Measurements from ENCODE around the gene CYB561D1. TPM values are rescaled to one million over a fixed set of nuclear protein-coding genes. Genes with fewer than 3 reads are reported as not detected.

CYB561D1 gene
- total and polyA plus RNA-seq, 2 of the 13 experiments (the other 11 are each of a cell fraction or from before 2014, with no cell fraction given), result 3.9 to 4.1 TPM

DNA sequence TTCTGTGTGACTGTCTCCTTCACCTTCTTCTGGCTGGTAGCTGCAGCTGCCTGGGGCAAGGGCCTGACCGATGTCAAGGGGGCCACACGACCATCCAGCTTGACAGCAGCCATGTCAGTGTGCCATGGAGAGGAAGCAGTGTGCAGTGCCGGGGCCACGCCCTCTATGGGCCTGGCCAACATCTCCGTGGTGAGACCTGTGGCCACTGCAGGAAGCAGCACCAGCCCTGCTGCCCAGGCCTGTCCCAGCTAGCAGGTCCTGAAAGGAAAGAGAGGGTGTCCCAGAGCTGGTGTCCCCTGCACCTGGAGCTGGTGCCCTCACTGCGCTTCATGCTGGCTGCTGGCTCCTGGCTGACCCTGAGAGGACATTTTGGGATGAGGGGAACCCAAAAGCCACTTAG is 16.1 kb upstream of the CYB561D1 start:
- peak; percentile 59 for ATAC-seq

DNA sequence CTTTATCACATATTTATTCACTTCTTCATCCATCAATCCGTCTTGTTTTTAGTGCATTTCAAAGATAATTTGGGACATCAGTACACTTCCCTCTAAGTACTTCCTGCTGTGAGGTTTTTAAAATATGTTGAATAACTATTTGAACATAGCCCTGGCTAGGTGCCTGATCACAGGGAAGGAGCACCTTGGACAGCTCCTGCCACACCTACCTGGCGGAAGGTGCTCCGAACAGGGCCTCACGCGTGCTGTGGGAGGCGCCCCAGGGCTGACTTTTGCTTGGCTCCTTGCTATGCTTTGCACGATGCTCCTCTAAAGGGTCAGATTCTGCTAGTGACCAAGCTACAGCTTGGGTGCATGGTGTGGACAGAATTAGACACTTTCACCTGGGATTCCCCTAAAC is 15.1 kb upstream of the CYB561D1 start:
- BruUV-seq (replicated peaks), result no TSS peak
- 9% methylated on average over 6 of the region's 7 CpGs for WGBS (ENCODE audit: low lambda C conversion rate)
- DNase-seq (ENCODE audit: low spot score) (no peak), ATAC-seq (peak; percentile 23; the same call in 2 of the 3 replicates), FAIRE-seq (no peak)
- H3K4me3 ChIP-seq (replicated peaks in 1 of 3; ENCODE audit: insufficient read depth in 1 of 3, low read depth in 2 of 3, low read length in 3 of 3), result no peak overlapping the region
- intact Hi-C loops (cut with micrococcal nuclease; ENCODE audit: unreplicated experiment) (no loop called here), in situ Hi-C loops (cut with HindIII; ENCODE audit: extremely low pct_ligation_motif_present, low pct_unique_long_range_greater_than_20kb) (no loop called here)
- no peaks in the 10 kb centered on the region for H3K36me3 ChIP-seq (replicated peaks in 1 of 2; ENCODE audit: control insufficient read depth in 1 of 2, insufficient read depth in 2 of 2, low read length in 2 of 2)
- H3K27ac ChIP-seq (ENCODE audit: extremely low read length, insufficient read depth, low read length), result no peak overlapping the region
- no peaks in the 10 kb centered on the region for H4K20me1 ChIP-seq (ENCODE audit: insufficient read depth, low read length)
- POLR2A ChIA-PET, result no interaction called here
- H3K9me3 ChIP-seq (ENCODE audit: low read length), result no peaks in the 10 kb centered on the region
- no peak overlapping the region for H3K4me2 ChIP-seq (ENCODE audit: low read depth, low read length)
- CTCF ChIA-PET (ENCODE audit: low intra/inter-chr PET ratio, low total read pairs), result no interaction called here
- H3K9ac ChIP-seq (ENCODE audit: insufficient read depth, low read depth, low read length), result no peak overlapping the region
- peaks cover 1 to 33% of the 10 kb centered on the region in 2 experiments; a peak in 4 of 5 replicates for H3K27me3 ChIP-seq (ENCODE audit: control insufficient read depth in 1 of 2, insufficient read depth in 2 of 2, low read length in 2 of 2)
- H2AFZ ChIP-seq (ENCODE audit: low read length), result no peak overlapping the region
- H3K4me1 ChIP-seq (ENCODE audit: insufficient read depth, low read length), result peaks cover 6% of the 10 kb centered on the region; the same call in 1 of the 2 replicates
- H3K79me2 ChIP-seq (ENCODE audit: insufficient read depth, low read length), result no peaks in the 10 kb centered on the region
- TF ChIP-seq JUN (CRISPR knock-in tag; IDR thresholded peaks at IDR 0.05) (no peak), EHMT2 (IDR thresholded peaks at IDR 0.05; ENCODE audit: borderline replicate concordance, low read depth, low read length) (peak; percentile 71; the same call in 1 of the 2 replicates), ZSCAN9 (CRISPR knock-in tag; IDR thresholded peaks at IDR 0.05; ENCODE audit: borderline replicate concordance) (0 out of 2 replicates have a peak, but pooled peaks have one; percentile 36), ZEB1 (IDR thresholded peaks at IDR 0.05; ENCODE audit: insufficient replicate concordance, low read depth) (peak; percentile 34)
- TF ChIP-seq, protein P1, sequence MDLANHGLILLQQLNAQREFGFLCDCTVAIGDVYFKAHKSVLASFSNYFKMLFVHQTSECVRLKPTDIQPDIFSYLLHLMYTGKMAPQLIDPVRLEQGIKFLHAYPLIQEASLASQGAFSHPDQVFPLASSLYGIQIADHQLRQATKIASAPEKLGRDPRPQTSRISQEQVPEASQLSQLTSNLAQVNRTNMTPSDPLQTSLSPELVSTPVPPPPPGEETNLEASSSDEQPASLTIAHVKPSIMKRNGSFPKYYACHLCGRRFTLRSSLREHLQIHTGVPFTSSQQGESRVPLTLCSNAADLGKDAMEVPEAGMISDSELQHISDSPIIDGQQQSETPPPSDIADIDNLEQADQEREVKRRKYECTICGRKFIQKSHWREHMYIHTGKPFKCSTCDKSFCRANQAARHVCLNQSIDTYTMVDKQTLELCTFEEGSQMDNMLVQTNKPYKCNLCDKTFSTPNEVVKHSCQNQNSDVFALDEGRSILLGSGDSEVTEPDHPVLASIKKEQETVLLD (CRISPR knock-in tag; IDR thresholded peaks at IDR 0.05; ENCODE audit: low read depth), result no peak
- TF ChIP-seq, protein P2, sequence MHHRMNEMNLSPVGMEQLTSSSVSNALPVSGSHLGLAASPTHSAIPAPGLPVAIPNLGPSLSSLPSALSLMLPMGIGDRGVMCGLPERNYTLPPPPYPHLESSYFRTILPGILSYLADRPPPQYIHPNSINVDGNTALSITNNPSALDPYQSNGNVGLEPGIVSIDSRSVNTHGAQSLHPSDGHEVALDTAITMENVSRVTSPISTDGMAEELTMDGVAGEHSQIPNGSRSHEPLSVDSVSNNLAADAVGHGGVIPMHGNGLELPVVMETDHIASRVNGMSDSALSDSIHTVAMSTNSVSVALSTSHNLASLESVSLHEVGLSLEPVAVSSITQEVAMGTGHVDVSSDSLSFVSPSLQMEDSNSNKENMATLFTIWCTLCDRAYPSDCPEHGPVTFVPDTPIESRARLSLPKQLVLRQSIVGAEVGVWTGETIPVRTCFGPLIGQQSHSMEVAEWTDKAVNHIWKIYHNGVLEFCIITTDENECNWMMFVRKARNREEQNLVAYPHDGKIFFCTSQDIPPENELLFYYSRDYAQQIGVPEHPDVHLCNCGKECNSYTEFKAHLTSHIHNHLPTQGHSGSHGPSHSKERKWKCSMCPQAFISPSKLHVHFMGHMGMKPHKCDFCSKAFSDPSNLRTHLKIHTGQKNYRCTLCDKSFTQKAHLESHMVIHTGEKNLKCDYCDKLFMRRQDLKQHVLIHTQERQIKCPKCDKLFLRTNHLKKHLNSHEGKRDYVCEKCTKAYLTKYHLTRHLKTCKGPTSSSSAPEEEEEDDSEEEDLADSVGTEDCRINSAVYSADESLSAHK (CRISPR knock-in tag; IDR thresholded peaks at IDR 0.05; ENCODE audit: borderline replicate concordance), result no peak

More for the DNA sequence above, 16.1 kb upstream of the CYB561D1 start:
- no peak for DNase-seq (ENCODE audit: low spot score)
- Histone ChIP-seq H3K9me3 (ENCODE audit: low read length) (no peaks in the 10 kb centered on the region), H3K4me1 (ENCODE audit: insufficient read depth, low read length) (peaks cover 1% of the 10 kb centered on the region; the same call in 1 of the 2 replicates), H3K36me3 (replicated peaks in 1 of 2; ENCODE audit: control insufficient read depth in 1 of 2, insufficient read depth in 2 of 2, low read length in 2 of 2) (no peaks in the 10 kb centered on the region), H3K27ac (ENCODE audit: extremely low read length, insufficient read depth, low read length) (no peak overlapping the region), H3K4me3 (replicated peaks in 1 of 3; ENCODE audit: insufficient read depth in 1 of 3, low read depth in 2 of 3, low read length in 3 of 3) (no peak overlapping the region), H4K20me1 (ENCODE audit: insufficient read depth, low read length) (no peaks in the 10 kb centered on the region), H3K27me3 (ENCODE audit: control insufficient read depth in 1 of 2, insufficient read depth in 2 of 2, low read length in 2 of 2) (peaks cover 1 to 33% of the 10 kb centered on the region in 2 experiments; a peak in 4 of 5 replicates), H2AFZ (ENCODE audit: low read length) (no peak overlapping the region), H3K4me2 (ENCODE audit: low read depth, low read length) (no peak overlapping the region), H3K9ac (ENCODE audit: insufficient read depth, low read depth, low read length) (no peak overlapping the region), H3K79me2 (ENCODE audit: insufficient read depth, low read length) (no peaks in the 10 kb centered on the region)
- intact Hi-C loops (cut with micrococcal nuclease; ENCODE audit: unreplicated experiment), result no loop called here
- in situ Hi-C loops (cut with HindIII; ENCODE audit: extremely low pct_ligation_motif_present, low pct_unique_long_range_greater_than_20kb), result no loop called here
- no peak for FAIRE-seq
- no TSS peak for BruUV-seq (replicated peaks)
- POLR2A ChIA-PET, result no interaction called here
- TF ChIP-seq SIN3B (IDR thresholded peaks at IDR 0.05; ENCODE audit: low read length) (no peak), ZNF761 (CRISPR knock-in tag; conservative IDR thresholded peaks at IDR 0.05) (no peak), ETV5 (CRISPR knock-in tag; IDR thresholded peaks at IDR 0.05; ENCODE audit: borderline replicate concordance) (no peak), SRF (IDR thresholded peaks at IDR 0.05; ENCODE audit: low read depth, low read length) (no peak), SP2 (CRISPR knock-in tag; IDR thresholded peaks at IDR 0.05) (no peak), ADNP (CRISPR knock-in tag; IDR thresholded peaks at IDR 0.05) (no peak), ZNF333 (CRISPR knock-in tag; IDR thresholded peaks at IDR 0.05; ENCODE audit: borderline replicate concordance) (no peak), ZNF550 (CRISPR knock-in tag; IDR thresholded peaks at IDR 0.05; ENCODE audit: borderline replicate concordance) (no peak)
- TF ChIP-seq, protein P3, sequence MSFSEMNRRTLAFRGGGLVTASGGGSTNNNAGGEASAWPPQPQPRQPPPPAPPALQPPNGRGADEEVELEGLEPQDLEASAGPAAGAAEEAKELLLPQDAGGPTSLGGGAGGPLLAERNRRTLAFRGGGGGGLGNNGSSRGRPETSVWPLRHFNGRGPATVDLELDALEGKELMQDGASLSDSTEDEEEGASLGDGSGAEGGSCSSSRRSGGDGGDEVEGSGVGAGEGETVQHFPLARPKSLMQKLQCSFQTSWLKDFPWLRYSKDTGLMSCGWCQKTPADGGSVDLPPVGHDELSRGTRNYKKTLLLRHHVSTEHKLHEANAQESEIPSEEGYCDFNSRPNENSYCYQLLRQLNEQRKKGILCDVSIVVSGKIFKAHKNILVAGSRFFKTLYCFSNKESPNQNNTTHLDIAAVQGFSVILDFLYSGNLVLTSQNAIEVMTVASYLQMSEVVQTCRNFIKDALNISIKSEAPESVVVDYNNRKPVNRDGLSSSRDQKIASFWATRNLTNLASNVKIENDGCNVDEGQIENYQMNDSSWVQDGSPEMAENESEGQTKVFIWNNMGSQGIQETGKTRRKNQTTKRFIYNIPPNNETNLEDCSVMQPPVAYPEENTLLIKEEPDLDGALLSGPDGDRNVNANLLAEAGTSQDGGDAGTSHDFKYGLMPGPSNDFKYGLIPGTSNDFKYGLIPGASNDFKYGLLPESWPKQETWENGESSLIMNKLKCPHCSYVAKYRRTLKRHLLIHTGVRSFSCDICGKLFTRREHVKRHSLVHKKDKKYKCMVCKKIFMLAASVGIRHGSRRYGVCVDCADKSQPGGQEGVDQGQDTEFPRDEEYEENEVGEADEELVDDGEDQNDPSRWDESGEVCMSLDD (CRISPR knock-in tag; IDR thresholded peaks at IDR 0.05; ENCODE audit: borderline replicate concordance), result no peak
- CTCF ChIA-PET (ENCODE audit: low intra/inter-chr PET ratio, low total read pairs), result no interaction called here
- WGBS (ENCODE audit: low lambda C conversion rate), result 43% methylated on average over 3 of the region's 6 CpGs
